DMS53 (cell line): Measurements from ENCODE around the gene BACH2.
A peak's percentile ranks its signal among the peaks of the same experiment; 100 is the strongest.

Experiments used
- DNase-seq: peaks from one replicate; lab custom pipeline; 2025; lab: John Stamatoyannopoulos, UW

BACH2 gene

GRCh38 chr6:89966913-89967312 is 329.7 kb downstream of the BACH2 start:
- DNase-seq = no peak

- no peak for DNase-seq
These were observed 330.5 kb downstream of the BACH2 start for GRCh38 chr6:89966228-89966544.

DNA sequence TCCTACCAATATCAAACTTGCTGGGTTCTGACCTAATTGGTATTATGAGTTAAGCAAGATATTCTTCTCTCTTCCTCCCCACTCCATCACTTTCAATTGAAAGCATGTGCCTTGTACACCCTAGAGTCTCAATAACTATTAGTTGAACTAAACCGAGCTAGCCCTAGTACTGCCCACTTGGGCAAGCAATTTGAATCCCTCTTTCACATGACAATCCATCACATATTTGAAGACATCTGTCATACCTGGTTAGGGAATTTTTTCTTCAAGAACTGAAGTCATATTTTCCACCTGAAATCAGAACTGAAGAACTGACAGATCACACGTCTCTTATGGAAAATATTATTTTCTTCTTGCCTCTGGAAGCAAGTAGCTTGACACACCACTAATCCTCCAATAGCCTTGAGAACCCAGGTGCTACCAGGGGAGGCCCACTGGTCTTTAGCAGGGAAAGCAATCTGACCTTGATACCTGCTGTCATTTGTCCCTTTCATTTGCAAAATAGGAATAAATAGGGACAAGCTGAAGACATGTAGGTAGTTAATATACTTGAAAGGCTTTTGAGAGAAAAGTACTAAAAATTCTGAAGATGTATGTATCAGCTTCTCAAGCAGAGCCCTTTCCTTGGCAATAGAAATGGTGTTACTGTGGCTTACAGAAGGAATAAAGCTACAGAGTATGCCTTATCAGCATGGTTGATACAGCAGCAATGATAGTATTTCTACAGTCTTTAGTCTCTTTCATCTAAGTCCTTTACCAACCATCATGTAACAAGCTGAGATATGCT is 331.0 kb downstream of the BACH2 start:
- DNase-seq = no peak

DNA sequence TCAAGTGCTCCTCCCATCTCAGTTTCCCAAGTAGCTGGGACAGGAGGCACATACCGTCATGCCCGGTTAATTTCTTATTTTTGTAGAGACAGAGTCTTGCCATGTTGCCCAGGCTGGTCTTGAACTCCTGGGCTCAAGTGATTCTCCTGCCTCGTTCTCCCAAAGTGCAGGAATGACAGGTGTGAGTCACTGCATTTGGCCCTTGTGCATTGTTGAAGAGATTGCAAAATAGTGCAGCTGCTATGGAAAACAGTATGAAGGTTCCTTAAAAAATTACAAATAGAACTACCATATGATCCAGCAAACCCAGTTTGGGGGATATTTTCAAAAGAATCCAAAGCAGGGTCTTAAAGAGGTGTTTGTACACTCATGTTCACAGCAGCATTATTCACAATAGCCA is 333.3 kb downstream of the BACH2 start:
- no peak for DNase-seq

DNA sequence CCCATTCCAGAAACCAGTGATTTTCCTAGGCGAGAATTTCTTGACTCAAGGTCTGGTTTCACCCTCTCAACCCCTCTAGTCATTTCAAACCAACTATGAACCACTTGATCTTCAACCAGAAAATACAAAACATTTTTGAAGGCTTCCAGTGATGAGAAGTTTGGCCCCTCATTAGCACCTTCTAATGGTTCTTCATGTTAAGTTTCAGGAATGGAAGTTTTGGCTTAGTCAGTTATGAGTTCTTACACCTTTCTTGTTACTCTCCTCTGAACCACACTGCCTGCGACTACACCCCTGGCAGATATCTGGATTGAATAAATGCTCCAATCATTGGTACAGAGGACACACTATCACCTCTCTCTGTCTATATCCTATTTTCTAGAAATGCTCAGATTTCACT is 335.2 kb downstream of the BACH2 start:
- DNase-seq = no peak

GRCh38 chr6:89959883-89960282 is 336.8 kb downstream of the BACH2 start:
- no peak for DNase-seq

GRCh38 chr6:89956182-89956581 is 340.5 kb downstream of the BACH2 start:
- no peak for DNase-seq

DNA sequence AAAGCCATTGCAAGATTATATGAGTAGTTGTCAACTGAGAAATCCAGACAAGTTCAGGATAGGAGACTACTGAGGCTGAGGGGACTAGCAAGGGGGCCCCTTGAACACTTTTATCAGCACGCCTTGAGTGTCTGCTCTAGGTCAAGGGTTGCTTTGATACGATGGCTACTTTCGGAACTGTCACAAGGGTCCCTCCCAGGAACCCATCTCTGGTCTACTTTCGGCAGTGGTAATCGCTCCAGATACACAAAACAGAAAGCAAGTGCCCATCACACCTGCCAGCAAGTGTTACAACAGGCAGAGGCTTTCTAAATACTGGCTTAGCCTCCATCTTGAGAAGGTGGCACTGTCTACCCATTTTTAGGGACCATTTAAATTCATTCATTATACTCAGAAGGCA is 341.3 kb downstream of the BACH2 start:
- no peak for DNase-seq

GRCh38 chr6:89954721-89955148 is 341.9 kb downstream of the BACH2 start:
- no peak for DNase-seq

GRCh38 chr6:89952686-89953085 is 344.0 kb downstream of the BACH2 start:
- DNase-seq = no peak

- DNase-seq = no peak
These were observed 344.5 kb downstream of the BACH2 start for GRCh38 chr6:89952105-89952671.

DNA sequence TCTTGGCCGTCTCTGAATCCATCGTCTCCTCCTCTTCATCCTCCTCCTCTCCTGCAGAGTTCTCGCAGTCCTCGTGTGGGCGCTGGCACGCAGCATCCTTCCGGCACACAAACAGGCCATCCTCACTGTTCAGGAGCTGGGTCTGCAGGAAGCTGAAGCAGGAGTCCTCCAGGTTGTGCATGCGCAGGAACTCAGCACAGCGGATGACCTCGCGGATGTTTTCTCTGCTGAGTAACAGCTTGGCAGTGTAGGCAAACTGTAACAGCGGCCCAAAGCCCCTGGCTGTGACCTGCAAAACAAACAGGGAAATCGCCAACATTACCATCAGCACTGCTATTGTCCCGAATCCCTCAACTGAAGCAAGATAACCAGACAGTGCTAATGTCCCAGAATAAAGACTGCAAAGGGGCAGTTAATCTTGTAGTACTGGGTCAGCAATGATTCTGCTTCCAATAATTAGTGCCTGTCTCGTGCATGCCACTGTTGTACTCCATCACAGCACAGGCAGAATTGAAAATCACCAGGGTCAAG is 345.0 kb downstream of the BACH2 start:
- DNase-seq = peak; percentile 45

DNA sequence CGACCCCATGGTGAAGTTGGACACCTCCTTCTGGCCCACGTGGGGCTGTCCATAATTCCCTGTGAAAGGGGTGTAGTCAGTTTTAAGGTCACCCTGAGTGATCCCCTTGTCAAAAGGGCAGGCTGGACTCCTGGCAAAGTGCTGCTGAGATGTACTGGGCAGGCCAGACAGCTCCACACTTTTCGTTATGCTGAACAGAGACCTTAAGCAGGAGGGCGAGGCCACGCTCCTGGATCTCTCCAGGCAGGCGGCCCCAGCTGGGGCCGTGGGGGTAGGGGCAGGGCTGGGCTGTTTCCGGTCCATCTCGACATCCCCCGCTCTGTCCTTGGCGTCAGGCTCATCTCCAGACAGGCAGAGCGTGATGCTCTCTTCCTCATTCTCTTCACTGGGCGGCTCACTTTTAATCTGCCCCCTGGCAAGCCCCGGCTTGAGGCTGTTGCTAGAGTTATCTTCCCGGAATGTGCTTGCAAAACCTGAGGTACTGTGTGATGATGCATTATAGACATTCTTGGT is 345.7 kb downstream of the BACH2 start:
- no peak for DNase-seq

DNA sequence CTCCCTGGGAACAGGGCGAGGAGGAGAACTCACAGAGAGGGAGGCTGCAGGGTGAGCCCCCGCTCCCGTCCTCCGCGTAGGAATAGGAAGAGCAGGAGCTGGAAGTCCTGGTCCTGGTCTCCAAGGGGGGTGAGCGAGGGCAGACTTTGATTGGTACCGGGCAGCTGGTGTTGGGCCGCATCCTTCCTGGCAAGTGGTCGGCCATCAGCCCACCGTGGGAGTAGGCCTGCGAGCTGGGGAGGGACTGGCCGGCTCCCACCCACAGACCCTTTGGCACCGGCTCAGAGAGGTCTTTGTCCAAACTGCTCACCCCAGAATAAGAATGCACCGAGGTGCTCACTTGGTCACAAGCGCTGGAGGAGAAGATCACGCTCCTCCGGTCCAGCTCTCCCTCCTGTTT is 346.2 kb downstream of the BACH2 start:
- no peak for DNase-seq

DNA sequence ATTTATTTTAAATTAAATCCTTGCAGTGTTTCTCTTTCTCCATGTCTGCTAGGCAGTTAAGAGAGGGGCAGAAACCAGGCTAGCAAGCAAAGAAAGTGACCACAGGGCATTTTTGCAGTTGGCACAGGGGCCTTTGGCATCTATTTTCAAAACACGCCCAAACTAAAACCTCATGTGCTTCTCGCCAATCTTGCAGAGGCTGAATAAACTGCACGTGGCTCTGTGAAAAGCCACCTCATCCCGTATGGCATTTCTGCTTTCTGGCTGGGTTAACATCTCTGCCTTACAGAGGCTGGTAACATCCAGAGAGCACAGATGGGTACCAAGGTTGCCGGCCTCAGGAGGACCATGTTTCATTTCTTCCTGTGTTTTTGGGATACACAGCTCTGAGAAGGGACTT is 347.8 kb downstream of the BACH2 start:
- DNase-seq = no peak

- peak; percentile 53 for DNase-seq
These were observed 351.7 kb downstream of the BACH2 start for GRCh38 chr6:89944826-89945407.

DNA sequence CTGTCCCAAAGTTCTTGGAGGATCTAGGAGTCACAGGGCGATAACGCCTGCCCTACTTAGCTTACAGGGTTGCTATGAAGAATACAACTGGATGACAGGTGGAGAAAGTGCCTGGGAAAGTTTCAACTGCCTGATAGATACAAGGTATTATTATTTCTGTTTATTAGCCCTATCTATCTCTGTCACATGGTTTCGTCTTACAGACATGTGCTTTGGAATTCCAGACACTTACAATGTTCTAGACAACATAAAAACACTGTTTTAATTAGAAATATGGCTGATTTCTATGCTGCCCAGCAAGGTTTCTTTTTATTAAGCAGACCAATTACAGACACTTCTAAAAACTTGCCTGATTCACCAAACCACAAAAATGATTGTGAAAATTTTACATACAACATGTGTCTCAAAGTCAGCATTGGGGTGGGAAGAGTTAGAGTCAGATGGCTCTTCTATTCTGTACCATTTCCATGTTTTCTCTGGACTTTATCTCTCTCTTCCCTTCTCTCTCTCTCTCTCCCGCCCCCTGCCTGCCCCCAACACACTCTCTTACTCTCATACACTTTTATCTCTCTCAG is 352.4 kb downstream of the BACH2 start:
- DNase-seq = no peak

GRCh38 chr6:89942601-89943000 is 354.0 kb downstream of the BACH2 start:
- DNase-seq = no peak

GRCh38 chr6:89941763-89942497 is 354.7 kb downstream of the BACH2 start:
- DNase-seq = peak; percentile 38

- DNase-seq = peak; percentile 88
These were observed 355.4 kb downstream of the BACH2 start for GRCh38 chr6:89941031-89941762.
